SU-DHL-6 (cell line): Measurements from ENCODE around the gene ELAVL3.

Source experiments
- H2AFZ ChIP-seq: fragments of 200-600 bp; sonication (generic); 2 replicates; pipeline ENCODE4 v1.6.1; 2014; ENCODE audit warnings: low read depth, mild to moderate bottlenecking, moderate library complexity, mixed read lengths, antibody characterized with exemption, low read length; ENCODE audit not compliant: severe bottlenecking
- H3F3A ChIP-seq: fragments of 200-600 bp; shearing (Covaris generic); 2 replicates; pipeline ENCODE4 v1.6.0; 2016; ENCODE audit warnings: antibody characterized with exemption, mild to moderate bottlenecking; ENCODE audit not compliant: insufficient read depth
- H3K27ac ChIP-seq: fragments of 200-600 bp; sonication (generic); 2 replicates; pipeline ENCODE4 v1.5.1; 2016; ENCODE audit warnings: low read depth, mild to moderate bottlenecking, low read length, moderate library complexity, mixed read lengths
- H3K27me3 ChIP-seq: fragments of 200-600 bp; sonication (generic), shearing (Covaris generic); 2 replicates; pipeline ENCODE4 v1.6.0; 2014; ENCODE audit warnings: mild to moderate bottlenecking, low read length
- H3K36me3 ChIP-seq: fragments of 200-600 bp; sonication (generic); 2 replicates; pipeline ENCODE4 v1.6.1; 2014; ENCODE audit warnings: mild to moderate bottlenecking, low read length, mixed read lengths
- H3K4me2 ChIP-seq: fragments of 300-600, 200-600 bp; shearing (Covaris generic), sonication (generic); 2 replicates; pipeline ENCODE4 v1.6.0; 2014; ENCODE audit warnings: low read length, low read depth, mild to moderate bottlenecking; ENCODE audit not compliant: poor library complexity, severe bottlenecking
- H3K4me3 ChIP-seq: fragments of 200-600 bp; sonication (generic); 2 replicates; pipeline ENCODE4 v1.5.1; 2014; ENCODE audit warnings: antibody characterized with exemption, low read length, mild to moderate bottlenecking, mixed read lengths; ENCODE audit not compliant: insufficient read depth, poor library complexity, severe bottlenecking
- H3K79me2 ChIP-seq: fragments of 200-600 bp; sonication (generic); 2 replicates; pipeline ENCODE4 v1.6.1; 2014; ENCODE audit warnings: mild to moderate bottlenecking, low read length, moderate library complexity; ENCODE audit not compliant: insufficient read depth
- H3K9ac ChIP-seq: fragments of 200-600 bp; sonication (generic); 2 replicates; pipeline ENCODE4 v1.7.0; 2014; ENCODE audit warnings: mild to moderate bottlenecking, low read length
- H3K9me2 ChIP-seq: fragments of 200-600 bp; sonication (generic); replicated peaks from 2 replicates; pipeline ENCODE4 v1.6.1; 2014; ENCODE audit warnings: low read length; ENCODE audit not compliant: insufficient read depth
- H3K9me3 ChIP-seq: fragments of 200-600 bp; sonication (generic); 2 replicates; pipeline ENCODE4 v1.6.1; 2014; ENCODE audit warnings: low read length, mixed read lengths; ENCODE audit not compliant: insufficient read depth
- H4K20me1 ChIP-seq: fragments of 200-600 bp; sonication (generic); 2 replicates; pipeline ENCODE4 v1.6.1; 2014; ENCODE audit warnings: low read depth, mild to moderate bottlenecking, antibody characterized with exemption, low read length, moderate library complexity, mixed read lengths
- CTCF ChIP-seq: fragments of 200-600 bp; sonication (generic); IDR thresholded peaks from one replicate; pipeline ENCODE4 v1.5.1; 2017; ENCODE audit warnings: antibody characterized with exemption, mild to moderate bottlenecking, low read length, moderate library complexity; ENCODE audit not compliant: insufficient read depth, poor library complexity, severe bottlenecking
- EZH2phosphoT487 ChIP-seq: fragments of 200-600 bp; sonication (generic), shearing (Covaris generic); conservative IDR thresholded peaks from 2 replicates; pipeline ENCODE4 v1.6.1; 2018; ENCODE audit warnings: mild to moderate bottlenecking, antibody characterized with exemption, low read length, moderate library complexity, mixed read lengths

Gene ELAVL3

GRCh38 chr19:11444059-11444458, 36.8 kb downstream of the ELAVL3 start:
- no peak overlapping the region for H3K9ac ChIP-seq
- no peaks in the 10 kb centered on the region for H3K27me3 ChIP-seq
- no peaks in the 10 kb centered on the region for H3K36me3 ChIP-seq
- no peaks in the 10 kb centered on the region for H3K9me2 ChIP-seq
- no peak overlapping the region for H2AFZ ChIP-seq
- H4K20me1 ChIP-seq, result no peaks in the 10 kb centered on the region
- no peaks in the 10 kb centered on the region for H3K79me2 ChIP-seq
- H3K4me2 ChIP-seq, result no peak overlapping the region
- no peaks in the 10 kb centered on the region for H3F3A ChIP-seq
- no peaks in the 10 kb centered on the region for H3K9me3 ChIP-seq
- TF ChIP-seq EZH2phosphoT487, result no peak
- TF ChIP-seq CTCF, result no peak
- H3K4me3 ChIP-seq, result no peak overlapping the region
- no peak overlapping the region for H3K27ac ChIP-seq

GRCh38 chr19:11437955-11438354, 42.9 kb downstream of the ELAVL3 start:
- Histone ChIP-seq H3K4me3 (no peak overlapping the region), H3K9ac (peak overlapping the region; percentile 11; the same call in 1 of the 2 replicates), H3K27me3 (no peaks in the 10 kb centered on the region), H3K9me3 (no peaks in the 10 kb centered on the region), H3F3A (no peaks in the 10 kb centered on the region), H3K79me2 (peaks cover 11% of the 10 kb centered on the region), H3K9me2 (no peaks in the 10 kb centered on the region), H2AFZ (no peak overlapping the region), H3K36me3 (no peaks in the 10 kb centered on the region), H3K27ac (no peak overlapping the region), H3K4me2 (no peak overlapping the region), H4K20me1 (no peaks in the 10 kb centered on the region)
- TF ChIP-seq EZH2phosphoT487 (no peak), CTCF (no peak)

- TF ChIP-seq EZH2phosphoT487 (no peak), CTCF (no peak)
- no peaks in the 10 kb centered on the region for H3K36me3 ChIP-seq
- peak overlapping the region; percentile 71 for H3K4me2 ChIP-seq
- peak overlapping the region; percentile 50 for H2AFZ ChIP-seq
- peak overlapping the region; percentile 83 for H3K4me3 ChIP-seq
- peaks cover 11% of the 10 kb centered on the region for H3K79me2 ChIP-seq
- H3K27ac ChIP-seq, result peak overlapping the region; percentile 39
- H3K9ac ChIP-seq, result peak overlapping the region; percentile 80
- H3K27me3 ChIP-seq, result no peaks in the 10 kb centered on the region
- no peaks in the 10 kb centered on the region for H3K9me2 ChIP-seq
- no peaks in the 10 kb centered on the region for H4K20me1 ChIP-seq
- no peaks in the 10 kb centered on the region for H3K9me3 ChIP-seq
- H3F3A ChIP-seq, result no peaks in the 10 kb centered on the region
Observed at GRCh38 chr19:11435833-11436313, 45.0 kb downstream of the ELAVL3 start.
